SK-N-SH (cell line): ENCODE data around the gene SLC22A17. TPM values are rescaled to one million over a fixed set of nuclear protein-coding genes. Genes with fewer than 3 reads are reported as not detected.

Source experiments
- CTCF ChIA-PET: fragments of 300-600, 350-600 bp; formaldehyde crosslinking; extraction: SDS; loops from one replicate; lab custom pipeline; 2021; lab: Yijun Ruan, JAX
- POLR2A ChIA-PET: fragments of 350-600 bp; sonication (Branson Sonifier 250); formaldehyde crosslinking; extraction: SDS; loops from one replicate; lab custom pipeline; 2020; ENCODE audit warnings: antibody characterized with exemption, inconsistent platforms; lab: Yijun Ruan, JAX
- DNase-seq: peaks from one replicate; pipeline ENCODE4 v3.0.0; 2012
- H2AFZ ChIP-seq: fragments of 200-600 bp; sonication (generic); 2 replicates; pipeline ENCODE4 v1.8.1; 2016; ENCODE audit warnings: antibody characterized with exemption, mild to moderate bottlenecking, low read depth
- H3F3A ChIP-seq: fragments of 200-600 bp; sonication (generic); replicated peaks from 2 replicates; pipeline ENCODE3; 2016; ENCODE audit warnings: antibody characterized with exemption, mild to moderate bottlenecking; ENCODE audit not compliant: insufficient read depth
- H3K27ac ChIP-seq, 2 experiments: fragments of 200-500 bp in 1 of 2; fragments of 200-600 bp in 1 of 2; sonication (Bioruptor generic) in 1 of 2; sonication (generic), shearing (Covaris generic) in 1 of 2; 2 replicates each; pipeline versions ENCODE4 v1.5.1 to v1.6.1; 2014 to 2016; ENCODE audit warnings: low read depth in 2 of 2, inconsistent platforms in 1 of 2, low read length in 1 of 2, mild to moderate bottlenecking in 1 of 2, mixed read lengths in 1 of 2
- H3K27me3 ChIP-seq: fragments of 200-600 bp; sonication (generic), shearing (Covaris generic); 2 replicates; pipeline ENCODE4 v1.6.1; 2016; ENCODE audit warnings: mixed run types; ENCODE audit not compliant: insufficient read depth
- H3K36me3 ChIP-seq, 2 experiments: fragments of 200-500 bp in 1 of 2; fragments of 200-600 bp in 1 of 2; sonication (Bioruptor generic) in 1 of 2; sonication (generic) in 1 of 2; replicated peaks in 1 of 2; 2 replicates each; pipeline versions ENCODE3 to v1.5.1; 2014 to 2016; ENCODE audit warnings: low read length in 1 of 2, mild to moderate bottlenecking in 1 of 2; ENCODE audit not compliant: insufficient read depth in 2 of 2, control insufficient read depth in 1 of 2
- H3K4me1 ChIP-seq, 2 experiments: fragments of 200-500 bp in 1 of 2; fragments of 200-600 bp in 1 of 2; sonication (Bioruptor generic) in 1 of 2; sonication (generic), shearing (Covaris generic) in 1 of 2; 2 replicates each; pipeline versions ENCODE4 v1.5.1 to v1.6.1; 2014 to 2016; ENCODE audit warnings: low read depth in 1 of 2, low read length in 1 of 2, mixed run types in 1 of 2; ENCODE audit not compliant: insufficient read depth in 2 of 2, control insufficient read depth in 1 of 2
- H3K4me2 ChIP-seq: fragments of 200-600 bp; sonication (generic), shearing (Covaris generic); 2 replicates; pipeline ENCODE4 v1.6.1; 2017; ENCODE audit warnings: mixed run types
- H3K4me3 ChIP-seq, 2 experiments: fragments of 200-500 bp in 1 of 2; fragments of 200-600 bp in 1 of 2; sonication (Bioruptor generic) in 1 of 2; sonication (generic), shearing (Covaris generic) in 1 of 2; 2 replicates each; pipeline versions ENCODE4 v1.5.1 to v1.8.1; 2014 to 2016; ENCODE audit warnings: low read depth in 2 of 2, inconsistent platforms in 1 of 2, low read length in 1 of 2, mild to moderate bottlenecking in 1 of 2, mixed read lengths in 1 of 2, moderate library complexity in 1 of 2
- H3K79me2 ChIP-seq: fragments of 200-600 bp; sonication (generic); 2 replicates; pipeline ENCODE4 v1.8.1; 2017; ENCODE audit warnings: mild to moderate bottlenecking; ENCODE audit not compliant: insufficient read depth
- H3K9ac ChIP-seq: fragments of 200-600 bp; sonication (generic); 2 replicates; pipeline ENCODE4 v1.6.1; 2017; ENCODE audit warnings: mixed run types
- H3K9me2 ChIP-seq: fragments of 200-600 bp; sonication (generic); 2 replicates; pipeline ENCODE4 v1.6.1; 2017; ENCODE audit warnings: mixed run types
- H3K9me3 ChIP-seq: fragments of 200-600 bp; sonication (generic); 2 replicates; pipeline ENCODE4 v1.6.1; 2017; ENCODE audit warnings: mixed run types, mild to moderate bottlenecking, moderate library complexity
- H4K20me1 ChIP-seq: fragments of 200-600 bp; sonication (generic); 2 replicates; pipeline ENCODE4 v1.6.1; 2017; ENCODE audit warnings: mild to moderate bottlenecking, mixed run types; ENCODE audit not compliant: insufficient read depth
- EP300 ChIP-seq, 2 experiments: IDR thresholded peaks; 2 replicates each; pipeline versions ENCODE4 v1.4.0 to v1.6.1; 2012; ENCODE audit warnings: borderline replicate concordance in 1 of 2, low read depth in 1 of 2, low read length in 1 of 2
- EZH2phosphoT487 ChIP-seq: fragments of 200-600 bp; sonication (generic); IDR thresholded peaks from 2 replicates; pipeline ENCODE4 v1.6.1; 2017; ENCODE audit warnings: low read depth, mixed run types, mild to moderate bottlenecking, antibody characterized with exemption, moderate library complexity, borderline replicate concordance
- FOSL2 ChIP-seq: IDR thresholded peaks from 2 replicates; pipeline ENCODE4 v1.4.0; 2012; ENCODE audit warnings: low read depth, mild to moderate bottlenecking, moderate library complexity, borderline replicate concordance
- FOXM1 ChIP-seq: IDR thresholded peaks from 2 replicates; pipeline ENCODE4 v1.4.0; 2012; ENCODE audit warnings: low read depth, mild to moderate bottlenecking
- GATA2 ChIP-seq: sonication (generic); formaldehyde crosslinking; IDR thresholded peaks from 2 replicates; pipeline ENCODE4 v1.5.0; 2020; ENCODE audit warnings: mild to moderate bottlenecking, missing genetic modification reagents
- JUND ChIP-seq: IDR thresholded peaks from 2 replicates; pipeline ENCODE4 v1.4.0; 2012
- NRF1 ChIP-seq: IDR thresholded peaks from 2 replicates; pipeline ENCODE4 v1.6.1; 2012; ENCODE audit warnings: low read depth, mild to moderate bottlenecking, low read length
- WGBS: methylation state at CpG from one replicate; pipeline ENCODE4 v1.1.6; 2017; ENCODE audit warnings: low lambda C conversion rate; 5-methylcytosine and 5-hydroxymethylcytosine counted together
- polyA plus RNA-seq, 3 experiments: library from polyadenylated mRNA; depleted of rRNA; stranded (reverse); fragments of >200 nt; gene quantifications; 2 replicates each; pipeline ENCODE4 v1.2.3, GENCODE V29; 2012

The SLC22A17 gene
- polyA plus RNA-seq, 1 of the 3 experiments (the other 2 are of a cell fraction) = 27.2 TPM

DNA sequence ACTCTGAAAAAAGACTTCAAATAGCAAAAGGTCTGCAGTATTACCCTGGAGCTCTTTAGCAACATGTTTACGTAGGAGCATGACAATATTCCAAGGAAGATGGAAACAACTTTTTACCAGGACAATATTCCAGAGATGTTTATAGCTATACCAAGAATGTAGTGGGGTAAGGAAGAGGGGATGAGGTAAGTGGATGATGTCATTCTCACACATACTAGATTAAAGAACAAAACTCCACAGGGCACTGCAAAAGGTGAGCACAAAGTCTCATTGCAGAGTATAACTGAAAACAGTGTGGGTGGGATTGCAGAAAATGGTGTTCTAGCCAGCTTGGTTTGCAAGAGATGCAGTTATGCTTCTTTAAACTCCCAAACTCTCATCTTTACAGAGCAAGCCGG, 32.6 kb upstream of the SLC22A17 start:
- H3K4me3 ChIP-seq = no peak overlapping the region
- no peaks in the 10 kb centered on the region for H3K9me3 ChIP-seq
- WGBS = 59% methylated on average over 2 of the region's 2 CpGs
- ChIA-PET POLR2A (no interaction called here), CTCF (interaction anchor here (1.1 to 1.6 kb wide), 2 partner anchors 12 to 60 kb away, joined by 3 to 4 read pairs; no protein-coding TSS in a partner anchor)
- DNase-seq = no peak
- H3K79me2 ChIP-seq = no peaks in the 10 kb centered on the region
- H3K9me2 ChIP-seq = no peaks in the 10 kb centered on the region
- H2AFZ ChIP-seq = no peak overlapping the region
- H3K27me3 ChIP-seq = peaks cover 8% of the 10 kb centered on the region; the same call in 1 of the 2 replicates
- no peak overlapping the region for H3K9ac ChIP-seq
- H3K4me2 ChIP-seq = no peak overlapping the region
- TF ChIP-seq FOXM1 = no peak
- no peak for TF ChIP-seq GATA2 (CRISPR knock-in tag)
- H3K4me1 ChIP-seq = no peaks in the 10 kb centered on the region; a peak in 1 of 4 replicates
- H3K36me3 ChIP-seq = no peaks in the 10 kb centered on the region
- no peak overlapping the region for H3K27ac ChIP-seq
- no peaks in the 10 kb centered on the region for H3F3A ChIP-seq
- no peaks in the 10 kb centered on the region for H4K20me1 ChIP-seq

DNA sequence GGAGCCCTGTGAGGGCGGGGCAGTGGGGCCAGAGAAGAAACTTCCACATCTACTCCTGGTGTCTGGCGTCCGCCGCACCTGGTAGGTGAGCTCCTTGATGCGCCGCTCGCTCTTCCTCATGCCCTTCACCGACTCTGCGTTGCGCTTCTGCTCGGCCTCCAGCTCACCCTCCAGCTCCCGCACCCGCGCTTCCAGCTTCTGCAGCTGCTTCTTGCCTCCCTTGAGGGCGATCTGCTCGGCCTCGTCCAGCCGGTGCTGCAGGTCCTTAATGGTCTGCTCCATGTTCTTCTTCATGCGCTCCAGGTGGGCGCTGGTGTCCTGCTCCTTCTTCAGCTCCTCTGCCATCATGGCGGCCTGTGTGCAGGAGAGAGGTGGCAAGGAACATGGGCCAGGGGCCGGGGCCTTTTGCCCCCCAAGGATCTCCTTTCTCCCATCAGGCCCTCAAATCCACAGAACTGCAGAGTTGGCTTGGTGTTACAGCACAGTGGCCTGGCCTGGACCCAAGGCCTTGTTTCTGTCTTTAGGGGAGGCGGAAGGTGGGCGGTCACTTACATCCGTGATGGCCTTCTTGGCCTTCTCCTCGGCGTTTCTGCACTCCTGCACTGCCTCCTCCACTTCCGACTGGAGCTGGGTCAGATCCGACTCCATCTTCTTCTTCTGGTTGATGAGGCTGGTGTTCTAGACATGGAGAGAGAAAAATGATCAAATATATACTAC, 31.8 kb upstream of the SLC22A17 start:
- 54% methylated on average over 21 of the region's 29 CpGs for WGBS

DNA sequence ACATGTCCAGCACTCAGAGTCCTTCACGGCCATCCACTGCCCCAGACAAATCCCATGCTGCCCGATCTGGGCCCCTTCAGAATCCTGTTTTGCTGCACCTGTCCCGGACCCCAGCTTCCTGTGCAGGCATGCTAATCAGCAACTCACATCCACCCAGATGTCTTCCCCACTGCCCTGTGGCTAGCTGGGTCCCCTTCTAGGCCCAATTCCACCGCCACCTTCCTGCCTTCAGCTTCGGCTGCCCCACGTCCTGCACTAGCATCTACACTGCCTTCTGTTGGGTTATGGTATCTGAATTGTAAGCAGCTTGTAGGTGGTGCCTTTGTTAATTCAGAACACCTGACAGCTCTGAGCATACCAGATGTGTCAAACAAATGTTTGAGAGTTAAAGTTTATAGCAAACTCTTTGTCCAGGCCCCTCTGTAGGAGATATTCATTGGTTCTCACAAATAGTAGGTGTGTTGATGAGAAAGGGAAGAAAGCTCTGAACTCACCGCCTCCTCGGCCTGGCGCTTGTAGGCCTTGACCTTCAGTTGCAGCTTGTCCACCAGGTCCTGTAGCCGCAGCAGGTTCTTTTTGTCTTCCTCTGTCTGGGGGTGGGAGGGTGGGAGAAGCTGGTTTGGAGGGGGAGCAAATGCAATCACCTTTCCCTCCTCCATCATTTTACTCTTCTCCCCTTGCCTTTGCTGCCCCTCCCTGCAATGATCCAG, 30.2 kb upstream of the SLC22A17 start:
- Histone ChIP-seq H3K4me3 (no peak overlapping the region), H3K4me1 (peaks cover 0 to 3% of the 10 kb centered on the region in 2 experiments; a peak in 1 of 4 replicates), H3K9me3 (no peaks in the 10 kb centered on the region), H3K36me3 (no peaks in the 10 kb centered on the region), H3K27ac (no peak overlapping the region), H3F3A (no peaks in the 10 kb centered on the region), H3K9ac (no peak overlapping the region), H4K20me1 (no peaks in the 10 kb centered on the region), H3K27me3 (peaks cover 8% of the 10 kb centered on the region), H3K9me2 (no peaks in the 10 kb centered on the region), H3K79me2 (no peaks in the 10 kb centered on the region), H3K4me2 (no peak overlapping the region), H2AFZ (no peak overlapping the region)
- DNase-seq = no peak
- CTCF ChIA-PET = interaction anchor here (1.1 to 8.2 kb wide), 7 partner anchors 13 to 118 kb away, joined by 3 to 179 read pairs (median 4); partner anchors contain the start of gene PABPN1
- 34% methylated on average over 10 of the region's 10 CpGs for WGBS
- no peak for TF ChIP-seq EP300 (IDR thresholded peaks at IDR 0.05; ENCODE audit: borderline replicate concordance in 1 of 2, low read depth in 1 of 2, low read length in 1 of 2)
- POLR2A ChIA-PET = interaction anchor here (0.5 kb wide), 1 partner anchor 113 kb away, joined by 3 read pairs; no protein-coding TSS in a partner anchor

More for the DNA sequence above, 31.8 kb upstream of the SLC22A17 start:
- Histone ChIP-seq H3K4me1 (no peaks in the 10 kb centered on the region; a peak in 1 of 4 replicates), H3F3A (no peaks in the 10 kb centered on the region), H3K9ac (no peak overlapping the region), H3K79me2 (no peaks in the 10 kb centered on the region), H3K9me3 (no peaks in the 10 kb centered on the region), H3K27me3 (peaks cover 8% of the 10 kb centered on the region; the same call in 1 of the 2 replicates), H3K36me3 (no peaks in the 10 kb centered on the region), H3K27ac (no peak overlapping the region), H3K9me2 (no peaks in the 10 kb centered on the region), H3K4me2 (no peak overlapping the region), H2AFZ (no peak overlapping the region), H4K20me1 (no peaks in the 10 kb centered on the region), H3K4me3 (no peak overlapping the region)
- POLR2A ChIA-PET = no interaction called here
- DNase-seq = no peak
- CTCF ChIA-PET = interaction anchor here (0.8 to 1.6 kb wide), 3 partner anchors 11 to 85 kb away, joined by 3 to 4 read pairs (median 3); no protein-coding TSS in a partner anchor
- no peak for TF ChIP-seq JUND
- TF ChIP-seq FOXM1 = no peak
- TF ChIP-seq NRF1 = no peak
- no peak for TF ChIP-seq EP300 (IDR thresholded peaks at IDR 0.05; ENCODE audit: borderline replicate concordance in 1 of 2, low read depth in 1 of 2, low read length in 1 of 2)
- TF ChIP-seq FOSL2 = no peak
- no peak for TF ChIP-seq EZH2phosphoT487
